Fibroblast of lung (primary cell): ENCODE results near the gene DSCAML1.

Experiments used
- EZH2 ChIP-seq: IDR thresholded peaks from 2 replicates; pipeline ENCODE4 v1.5.1; 2012; ENCODE audit warnings: low read length, control low read depth, mild to moderate bottlenecking; ENCODE audit errors: missing control alignments
- TF ChIP-seq, protein P1 (sequence below), 2 donors: IDR thresholded peaks in 1 of 2; conservative IDR thresholded peaks in 1 of 2; 1 replicate in 1 of 2; 2 replicates in 1 of 2; pipeline ENCODE4 v1.5.1; 2011 to 2012; ENCODE audit warnings: low read length in 2 of 2, control low read depth in 1 of 2, inconsistent platforms in 1 of 2, low read depth in 1 of 2, mild to moderate bottlenecking in 1 of 2

DNA sequence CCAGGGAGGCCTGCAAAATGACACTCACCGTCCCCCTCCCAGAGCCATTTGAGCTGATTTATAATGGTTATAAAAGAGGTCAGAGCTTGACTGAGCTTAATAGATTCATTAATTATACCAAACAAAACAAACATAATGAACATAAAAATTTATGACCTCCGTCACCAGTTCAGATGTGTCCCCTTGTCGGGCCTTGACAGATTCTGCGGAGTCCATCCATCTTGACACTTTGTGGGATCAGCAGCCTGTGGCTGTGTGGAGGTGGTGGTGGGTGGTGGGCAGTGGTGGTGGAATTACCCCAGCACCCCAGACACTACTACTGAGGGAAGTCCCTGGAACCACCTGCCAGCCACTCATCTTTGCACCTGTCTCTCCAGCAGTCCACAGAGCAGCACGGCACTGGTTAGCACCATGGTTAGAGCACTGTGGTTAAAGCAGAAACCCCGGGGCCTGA, 83.5 kb downstream of the DSCAML1 start:
- no peak for TF ChIP-seq EZH2
- TF ChIP-seq, protein P1, sequence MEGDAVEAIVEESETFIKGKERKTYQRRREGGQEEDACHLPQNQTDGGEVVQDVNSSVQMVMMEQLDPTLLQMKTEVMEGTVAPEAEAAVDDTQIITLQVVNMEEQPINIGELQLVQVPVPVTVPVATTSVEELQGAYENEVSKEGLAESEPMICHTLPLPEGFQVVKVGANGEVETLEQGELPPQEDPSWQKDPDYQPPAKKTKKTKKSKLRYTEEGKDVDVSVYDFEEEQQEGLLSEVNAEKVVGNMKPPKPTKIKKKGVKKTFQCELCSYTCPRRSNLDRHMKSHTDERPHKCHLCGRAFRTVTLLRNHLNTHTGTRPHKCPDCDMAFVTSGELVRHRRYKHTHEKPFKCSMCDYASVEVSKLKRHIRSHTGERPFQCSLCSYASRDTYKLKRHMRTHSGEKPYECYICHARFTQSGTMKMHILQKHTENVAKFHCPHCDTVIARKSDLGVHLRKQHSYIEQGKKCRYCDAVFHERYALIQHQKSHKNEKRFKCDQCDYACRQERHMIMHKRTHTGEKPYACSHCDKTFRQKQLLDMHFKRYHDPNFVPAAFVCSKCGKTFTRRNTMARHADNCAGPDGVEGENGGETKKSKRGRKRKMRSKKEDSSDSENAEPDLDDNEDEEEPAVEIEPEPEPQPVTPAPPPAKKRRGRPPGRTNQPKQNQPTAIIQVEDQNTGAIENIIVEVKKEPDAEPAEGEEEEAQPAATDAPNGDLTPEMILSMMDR (conservative IDR thresholded peaks at IDR 0.05 in 1 of 2, IDR thresholded peaks at IDR 0.05 in 1 of 2; ENCODE audit: low read depth in 1 of 2, low read length in 2 of 2): no peak
